H9 (cell line): ENCODE results near the gene TH. TPM values are rescaled to one million over a fixed set of nuclear protein-coding genes. Genes with fewer than 3 reads are reported as not detected.

Source experiments
- DNase-seq: peaks from one replicate; pipeline ENCODE4 v3.0.0-alpha.2; 2017
- H2AFZ ChIP-seq: one replicate; pipeline ENCODE4 v1.6.1; 2013; ENCODE audit warnings: mild to moderate bottlenecking, low read length, control low read depth, moderate library complexity
- H2AK5ac ChIP-seq: 2 replicates; pipeline ENCODE4 v1.6.1; 2013; ENCODE audit warnings: low read length, control low read depth, mixed read lengths; ENCODE audit not compliant: insufficient read length
- H2BK120ac ChIP-seq: one replicate; pipeline ENCODE4 v1.6.1; 2013; ENCODE audit warnings: low read depth, mild to moderate bottlenecking, low read length, control low read depth, inconsistent platforms; ENCODE audit not compliant: poor library complexity, severe bottlenecking
- H2BK12ac ChIP-seq: 2 replicates; pipeline ENCODE4 v1.6.1; 2013; ENCODE audit warnings: low read length, control low read depth, mixed read lengths, low read depth; ENCODE audit not compliant: insufficient read length
- H2BK15ac ChIP-seq: 2 replicates; pipeline ENCODE4 v1.6.1; 2013; ENCODE audit warnings: low read depth, low read length, control low read depth
- H2BK20ac ChIP-seq: one replicate; pipeline ENCODE4 v1.6.1; 2013; ENCODE audit warnings: low read depth, mild to moderate bottlenecking, low read length, control low read depth, inconsistent platforms; ENCODE audit not compliant: poor library complexity, severe bottlenecking
- H2BK5ac ChIP-seq: 2 replicates; pipeline ENCODE4 v1.6.1; 2013; ENCODE audit warnings: low read length, control low read depth, mixed read lengths; ENCODE audit not compliant: insufficient read length
- H3K14ac ChIP-seq: 2 replicates; pipeline ENCODE4 v1.6.1; 2013; ENCODE audit warnings: low read length, control low read depth; ENCODE audit not compliant: insufficient read depth
- H3K18ac ChIP-seq: 2 replicates; pipeline ENCODE4 v1.6.1; 2013; ENCODE audit warnings: low read depth, mild to moderate bottlenecking, mixed read lengths, low read length, control low read depth; ENCODE audit not compliant: insufficient read length
- H3K23ac ChIP-seq: 2 replicates; pipeline ENCODE4 v1.6.1; 2013; ENCODE audit warnings: low read length, control low read depth, mixed read lengths, low read depth; ENCODE audit not compliant: insufficient read length
- H3K23me2 ChIP-seq: 2 replicates; pipeline ENCODE4 v1.6.1; 2013; ENCODE audit warnings: low read depth, mild to moderate bottlenecking, mixed read lengths, low read length, control low read depth; ENCODE audit not compliant: insufficient read length, poor library complexity, severe bottlenecking
- H3K27ac ChIP-seq: 2 replicates; pipeline ENCODE4 v1.5.1; 2013; ENCODE audit warnings: low read length, control low read depth, mixed read lengths, low read depth; ENCODE audit not compliant: insufficient read length
- H3K27me3 ChIP-seq: 2 replicates; pipeline ENCODE4 v1.6.1; 2013; ENCODE audit warnings: low read length, control low read depth, inconsistent platforms; ENCODE audit not compliant: insufficient read depth
- H3K4ac ChIP-seq: 2 replicates; pipeline ENCODE4 v1.6.1; 2013; ENCODE audit warnings: low read depth, mild to moderate bottlenecking, control low read depth, inconsistent platforms, low read length, moderate library complexity
- H3K4me1 ChIP-seq: 2 replicates; pipeline ENCODE4 v1.6.1; 2013; ENCODE audit warnings: low read length, control low read depth, inconsistent platforms; ENCODE audit not compliant: insufficient read depth
- H3K4me2 ChIP-seq: 2 replicates; pipeline ENCODE4 v1.6.1; 2013; ENCODE audit warnings: low read length, control low read depth, mixed read lengths; ENCODE audit not compliant: insufficient read length, insufficient read depth
- H3K56ac ChIP-seq: 2 replicates; pipeline ENCODE4 v1.6.1; 2013; ENCODE audit warnings: low read depth, mild to moderate bottlenecking, mixed read lengths, low read length, control low read depth; ENCODE audit not compliant: insufficient read length
- H3K79me1 ChIP-seq: 2 replicates; pipeline ENCODE4 v1.6.1; 2013; ENCODE audit warnings: low read depth, mild to moderate bottlenecking, moderate library complexity, low read length, control low read depth, inconsistent platforms; ENCODE audit not compliant: insufficient read depth, poor library complexity, severe bottlenecking
- H3K79me2 ChIP-seq: 2 replicates; pipeline ENCODE4 v1.6.1; 2013; ENCODE audit warnings: low read length, control low read depth, inconsistent platforms; ENCODE audit not compliant: insufficient read depth
- H3K9ac ChIP-seq: 2 replicates; pipeline ENCODE4 v1.6.1; 2013; ENCODE audit warnings: low read length, control low read depth, mixed read lengths; ENCODE audit not compliant: insufficient read length; ENCODE audit errors: extremely low read depth
- H3K9me3 ChIP-seq: one replicate; pipeline ENCODE4 v1.6.1; 2013; ENCODE audit warnings: low read depth, low read length, inconsistent platforms; ENCODE audit not compliant: control insufficient read depth
- H3T11ph ChIP-seq: one replicate; pipeline ENCODE4 v1.6.1; 2013; ENCODE audit warnings: mild to moderate bottlenecking, low read length, control low read depth, inconsistent platforms
- H4K20me1 ChIP-seq: one replicate; pipeline ENCODE4 v1.6.1; 2013; ENCODE audit not compliant: control insufficient read depth, insufficient read length, insufficient read depth
- H4K5ac ChIP-seq: 2 replicates; pipeline ENCODE4 v1.6.1; 2013; ENCODE audit warnings: low read depth, mild to moderate bottlenecking, mixed read lengths, low read length, control low read depth; ENCODE audit not compliant: insufficient read length
- H4K8ac ChIP-seq: replicated peaks from 2 replicates; pipeline ENCODE4 v1.6.1; 2013; ENCODE audit warnings: low read length, control low read depth, mixed read lengths, low read depth; ENCODE audit not compliant: insufficient read length
- H4K91ac ChIP-seq: 2 replicates; pipeline ENCODE4 v1.6.1; 2013; ENCODE audit warnings: low read depth, mild to moderate bottlenecking, moderate library complexity, mixed read lengths, low read length, control low read depth; ENCODE audit not compliant: insufficient read length
- H3K27ac Mint-ChIP-seq, 3 experiments: 2 replicates in 2 of 3; 3 replicates in 1 of 3; pipeline ENCODE4 v1.8.0; 2020 to 2021; ENCODE audit warnings: mixed read lengths in 3 of 3, mild to moderate bottlenecking in 1 of 3, moderate library complexity in 1 of 3
- H3K27me3 Mint-ChIP-seq: 2 replicates; pipeline ENCODE4 v1.8.0; 2021; ENCODE audit warnings: low read depth, mild to moderate bottlenecking, moderate library complexity, mixed read lengths
- H3K36me3 Mint-ChIP-seq, 3 experiments: 2 replicates in 2 of 3; 3 replicates in 1 of 3; pipeline ENCODE4 v1.8.0; 2020 to 2021; ENCODE audit warnings: low read depth in 3 of 3, mixed read lengths in 3 of 3; ENCODE audit not compliant: insufficient read depth in 1 of 3
- H3K4me1 Mint-ChIP-seq, 2 experiments: 2 replicates each; pipeline ENCODE4 v1.8.0; 2020; ENCODE audit warnings: mixed read lengths in 2 of 2
- H3K4me3 Mint-ChIP-seq, 2 experiments: 2 replicates in 1 of 2; 3 replicates in 1 of 2; pipeline ENCODE4 v1.8.0; 2020 to 2021; ENCODE audit warnings: mild to moderate bottlenecking in 2 of 2, mixed read lengths in 2 of 2, moderate library complexity in 1 of 2
- H3K9me3 Mint-ChIP-seq, 2 experiments: 2 replicates in 1 of 2; 3 replicates in 1 of 2; pipeline ENCODE4 v1.8.0; 2020; ENCODE audit warnings: mild to moderate bottlenecking in 2 of 2, mixed read lengths in 2 of 2, moderate library complexity in 1 of 2
- CTCF ChIP-seq: fragments of 200-600 bp; sonication (generic); conservative IDR thresholded peaks from 3 replicates; pipeline ENCODE4 v1.8.0; 2021; ENCODE audit warnings: antibody characterized with exemption, mild to moderate bottlenecking
- WGBS: extraction: QIAGEN DNeasy Blood & Tissue Kit; methylation state at CpG from one replicate; pipeline ENCODE4 v1.1.7; 2013; ENCODE audit warnings: missing lambda C conversion rate, low lambda C conversion rate, mixed read lengths; ENCODE audit not compliant: insufficient read length; ENCODE audit errors: extremely low coverage; 5-methylcytosine and 5-hydroxymethylcytosine counted together
- total RNA-seq: library from RNA; stranded (reverse); gene quantifications from 2 replicates; pipeline ENCODE4 v1.2.1, GENCODE V29; 2021

Gene TH
- total RNA-seq, 1 experiment from 2014 or later: not detected

GRCh38 chr11:2200957-2201519 is 29.4 kb upstream of the TH start:
- Mint-ChIP-seq H3K27ac (no peak overlapping the region), H3K9me3 (no peaks in the 10 kb centered on the region), H3K4me1 (no peaks in the 10 kb centered on the region), H3K4me3 (no peak overlapping the region), H3K27me3 (peaks cover 29% of the 10 kb centered on the region), H3K36me3 (no peaks in the 10 kb centered on the region)
- Histone ChIP-seq H3K79me1 (no peaks in the 10 kb centered on the region), H3K27me3 (no peaks in the 10 kb centered on the region), H3K9ac (no peak overlapping the region), H4K5ac (no peak overlapping the region), H3K4ac (no peak overlapping the region), H3K23ac (no peak overlapping the region), H4K20me1 (no peaks in the 10 kb centered on the region), H2BK5ac (no peak overlapping the region), H2BK120ac (no peak overlapping the region), H3K14ac (no peak overlapping the region), H4K91ac (no peak overlapping the region), H4K8ac (no peak overlapping the region), H3K9me3 (no peaks in the 10 kb centered on the region), H3K27ac (no peak overlapping the region), H2BK12ac (no peak overlapping the region), H3K56ac (no peak overlapping the region), H3K4me1 (no peaks in the 10 kb centered on the region), H3K79me2 (no peaks in the 10 kb centered on the region), H2AFZ (no peak overlapping the region), H3T11ph (no peak overlapping the region), H2BK20ac (no peak overlapping the region), H3K4me2 (no peak overlapping the region), H2AK5ac (no peak overlapping the region), H2BK15ac (no peak overlapping the region), H3K23me2 (no peaks in the 10 kb centered on the region), H3K18ac (no peak overlapping the region)
- WGBS: no CpG with 5 or more reads among the region's 1 CpG
- TF ChIP-seq CTCF: no peak
- no peak for DNase-seq
